Measurements from ENCODE around the gene DCAF4.

GRCh38 chr14:72961579-72962335 is 35.5 kb downstream of the DCAF4 start:
- no peak for TF ChIP-seq CTCF (conservative IDR thresholded peaks at IDR 0.05; ENCODE audit: low read depth, low read length)
- no peak for TF ChIP-seq EZH2 (IDR thresholded peaks at IDR 0.05; ENCODE audit: borderline replicate concordance, low read depth, low read length, poor library complexity, severe bottlenecking)
